ENCODE data around the gene AQP1. TPM values are rescaled to one million over a fixed set of nuclear protein-coding genes. Genes with fewer than 3 reads are reported as not detected.
A peak's percentile ranks its signal among the peaks of the same experiment; 100 is the strongest.

Gene AQP1
- total and polyA plus RNA-seq, 2 of the 13 experiments (the other 11 are each of a cell fraction or from before 2014, with no cell fraction given) = not detected

DNA sequence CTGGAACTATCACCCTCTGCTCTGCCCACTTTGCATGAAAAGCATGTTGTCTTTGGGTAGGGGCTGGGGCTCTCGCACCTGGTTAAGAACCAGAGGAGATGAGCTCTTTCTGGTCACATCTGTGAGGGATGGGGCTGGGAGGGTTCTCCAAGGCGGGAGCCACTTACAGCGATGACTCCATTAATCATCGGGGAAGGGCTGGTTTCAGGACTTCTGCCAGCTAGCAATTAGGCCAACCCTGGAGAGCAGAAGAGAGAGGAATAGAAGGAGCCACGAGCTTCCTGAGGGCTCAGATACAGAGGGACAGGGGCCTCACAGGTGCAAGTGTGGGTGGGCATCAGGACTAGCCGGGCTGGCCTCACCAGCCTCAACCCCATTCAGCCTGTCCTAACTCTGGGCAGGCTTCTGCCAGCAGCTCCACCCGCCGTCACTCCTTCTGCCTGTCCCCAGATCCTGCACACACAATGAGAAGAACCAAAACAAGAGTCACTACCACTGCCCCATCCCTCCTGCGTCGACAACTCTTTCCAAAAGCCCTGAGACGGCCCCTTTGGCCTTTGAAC is 8.4 kb downstream of the AQP1 start (continued):
- TF ChIP-seq, protein P1, sequence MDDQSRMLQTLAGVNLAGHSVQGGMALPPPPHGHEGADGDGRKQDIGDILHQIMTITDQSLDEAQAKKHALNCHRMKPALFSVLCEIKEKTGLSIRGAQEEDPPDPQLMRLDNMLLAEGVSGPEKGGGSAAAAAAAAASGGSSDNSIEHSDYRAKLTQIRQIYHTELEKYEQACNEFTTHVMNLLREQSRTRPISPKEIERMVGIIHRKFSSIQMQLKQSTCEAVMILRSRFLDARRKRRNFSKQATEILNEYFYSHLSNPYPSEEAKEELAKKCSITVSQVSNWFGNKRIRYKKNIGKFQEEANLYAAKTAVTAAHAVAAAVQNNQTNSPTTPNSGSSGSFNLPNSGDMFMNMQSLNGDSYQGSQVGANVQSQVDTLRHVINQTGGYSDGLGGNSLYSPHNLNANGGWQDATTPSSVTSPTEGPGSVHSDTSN (CRISPR knock-in tag; IDR thresholded peaks at IDR 0.05; ENCODE audit: borderline replicate concordance) = no peak

DNA sequence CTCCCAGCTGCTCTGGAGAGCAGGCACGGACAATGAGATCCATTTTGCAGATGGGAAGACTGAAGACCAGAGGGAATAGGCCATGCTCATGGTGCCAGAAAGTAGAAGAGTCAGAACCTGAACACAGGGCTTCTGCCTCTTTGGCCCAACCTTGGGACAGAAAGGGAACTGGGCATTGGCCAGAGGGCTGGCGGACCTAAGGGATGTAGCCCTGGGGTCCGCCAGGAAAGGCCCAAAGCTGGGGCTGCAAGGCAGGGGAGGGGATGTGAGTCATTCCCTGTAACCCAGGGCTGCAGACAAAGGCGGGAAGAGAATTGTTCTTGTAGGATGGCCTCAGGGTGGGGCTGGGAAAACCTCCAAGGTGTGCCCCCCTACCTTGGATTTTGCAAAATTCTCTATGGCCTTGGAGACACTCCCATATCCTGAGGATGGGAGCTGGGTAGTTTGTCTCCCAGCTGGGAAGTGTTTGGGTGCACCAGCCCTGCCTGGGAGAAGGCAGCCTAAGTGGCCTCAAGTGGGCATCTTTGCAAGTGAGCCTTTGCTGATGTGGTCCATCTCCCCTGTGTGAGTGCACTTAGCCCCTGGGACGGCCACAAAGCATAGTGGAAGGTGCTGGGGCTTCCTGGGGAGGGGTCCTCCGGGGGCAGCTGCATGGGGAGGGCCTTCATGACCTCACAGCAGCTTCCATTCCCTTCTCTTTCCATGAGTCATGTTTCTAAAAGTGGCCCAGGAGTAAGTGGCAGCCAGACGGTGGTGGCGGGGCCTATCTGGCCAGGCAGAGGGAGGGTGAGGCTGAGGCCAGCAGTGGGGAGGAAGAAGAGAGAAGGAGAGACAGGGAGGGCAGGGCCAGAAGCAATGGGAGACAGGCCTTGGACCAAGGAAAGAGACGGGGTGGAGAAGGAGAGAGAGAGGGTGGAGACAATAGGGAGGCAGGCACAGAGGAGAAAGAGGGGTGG is 9.2 kb downstream of the AQP1 start:
- Histone ChIP-seq H3K79me2 (ENCODE audit: insufficient read depth, low read length) (no peaks in the 10 kb centered on the region), H3K36me3 (replicated peaks in 1 of 2; ENCODE audit: control insufficient read depth in 1 of 2, insufficient read depth in 2 of 2, low read length in 2 of 2) (no peaks in the 10 kb centered on the region), H3K4me2 (ENCODE audit: low read depth, low read length) (no peak overlapping the region), H3K4me3 (replicated peaks in 1 of 3; ENCODE audit: insufficient read depth in 1 of 3, low read depth in 2 of 3, low read length in 3 of 3) (no peak overlapping the region), H3K27me3 (ENCODE audit: control insufficient read depth in 1 of 2, insufficient read depth in 2 of 2, low read length in 2 of 2) (peaks cover 0 to 2% of the 10 kb centered on the region in 2 experiments; a peak in 2 of 5 replicates), H3K9me3 (ENCODE audit: low read length) (no peaks in the 10 kb centered on the region), H3K27ac (ENCODE audit: extremely low read length, insufficient read depth, low read length) (no peak overlapping the region), H2AFZ (ENCODE audit: low read length) (no peak overlapping the region), H3K4me1 (ENCODE audit: insufficient read depth, low read length) (no peaks in the 10 kb centered on the region), H4K20me1 (ENCODE audit: insufficient read depth, low read length) (no peaks in the 10 kb centered on the region), H3K9ac (ENCODE audit: insufficient read depth, low read depth, low read length) (no peak overlapping the region)
- 9% methylated on average over 7 of the region's 9 CpGs for WGBS (ENCODE audit: low lambda C conversion rate)
- intact Hi-C loops (cut with micrococcal nuclease; ENCODE audit: unreplicated experiment) (no loop called here), in situ Hi-C loops (cut with HindIII; ENCODE audit: extremely low pct_ligation_motif_present, low pct_unique_long_range_greater_than_20kb) (no loop called here)
- POLR2A ChIA-PET = no interaction called here
- no TSS peak for BruUV-seq (replicated peaks)
- 0 out of 2 replicates have a peak, but pooled peaks have one; percentile 9 for TF ChIP-seq ZNF629 (CRISPR knock-in tag; conservative IDR thresholded peaks at IDR 0.05)
- no peak for TF ChIP-seq SUZ12 (IDR thresholded peaks at IDR 0.05; ENCODE audit: low read depth, low read length)
- ATAC-seq (no peak), FAIRE-seq (no peak), DNase-seq (ENCODE audit: low spot score) (no peak)
- CTCF ChIA-PET (ENCODE audit: low intra/inter-chr PET ratio, low total read pairs) = no interaction called here
